Brain microvascular endothelial cell (primary cell): ENCODE data around the gene VDR.

Experiments
- DNase-seq: peaks from one replicate; pipeline ENCODE4 v3.0.0-alpha.2; 2020
- H3K27ac ChIP-seq: fragments of 250-450 bp; sonication (Bioruptor Pico); 2 replicates; pipeline ENCODE4 v1.5.1; 2020; ENCODE audit warnings: mild to moderate bottlenecking, moderate library complexity
- H3K27me3 ChIP-seq: fragments of 250-450 bp; sonication (Bioruptor Pico); replicated peaks from 2 replicates; pipeline ENCODE4 v1.5.1; 2020; ENCODE audit warnings: mild to moderate bottlenecking
- H3K36me3 ChIP-seq: fragments of 250-450 bp; sonication (Bioruptor Pico); replicated peaks from 2 replicates; pipeline ENCODE4 v1.5.1; 2020; ENCODE audit warnings: mild to moderate bottlenecking
- H3K4me3 ChIP-seq: 2 replicates; pipeline ENCODE4 v1.5.1; 2011; ENCODE audit warnings: low read depth, mild to moderate bottlenecking, control low read depth, low read length, moderate library complexity
- in situ Hi-C: cut with HindIII; loops from 2 replicates; pipeline ENCODE4 v1.10.0; 2017; ENCODE audit warnings: low sequenced_read_pairs, low pct_ligation_motif_present
- TF ChIP-seq, protein P1 (sequence below): IDR thresholded peaks from 2 replicates; pipeline ENCODE4 v1.5.1; 2011; ENCODE audit warnings: low read depth, mild to moderate bottlenecking, moderate library complexity, low read length, control low read depth, inconsistent platforms; ENCODE audit errors: missing control alignments

Gene VDR

DNA sequence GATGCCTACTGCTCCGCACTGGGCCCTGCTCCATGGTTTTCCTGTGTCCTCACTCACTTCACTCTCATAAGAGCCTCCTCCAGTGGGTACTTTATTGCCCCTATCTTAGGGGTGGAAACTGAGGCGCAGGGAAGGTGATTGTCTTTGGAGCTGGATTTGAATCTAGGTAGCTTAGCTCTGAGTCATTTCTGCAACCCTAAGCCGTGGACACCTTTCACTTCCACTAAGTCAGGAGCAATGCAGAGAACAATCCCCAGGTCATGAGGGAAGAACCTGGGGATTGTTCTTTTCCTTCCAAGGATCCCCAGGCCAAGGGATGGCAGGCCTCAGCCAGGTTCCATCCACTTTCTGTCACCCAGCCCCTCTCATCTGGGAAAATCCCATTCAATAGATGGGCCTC, 20.3 kb downstream of the VDR start:
- in situ Hi-C loops, result no loop called here
- H3K4me3 ChIP-seq, result no peak overlapping the region
- no peaks in the 10 kb centered on the region for H3K27me3 ChIP-seq
- no peak overlapping the region for H3K27ac ChIP-seq
- TF ChIP-seq, protein P1, sequence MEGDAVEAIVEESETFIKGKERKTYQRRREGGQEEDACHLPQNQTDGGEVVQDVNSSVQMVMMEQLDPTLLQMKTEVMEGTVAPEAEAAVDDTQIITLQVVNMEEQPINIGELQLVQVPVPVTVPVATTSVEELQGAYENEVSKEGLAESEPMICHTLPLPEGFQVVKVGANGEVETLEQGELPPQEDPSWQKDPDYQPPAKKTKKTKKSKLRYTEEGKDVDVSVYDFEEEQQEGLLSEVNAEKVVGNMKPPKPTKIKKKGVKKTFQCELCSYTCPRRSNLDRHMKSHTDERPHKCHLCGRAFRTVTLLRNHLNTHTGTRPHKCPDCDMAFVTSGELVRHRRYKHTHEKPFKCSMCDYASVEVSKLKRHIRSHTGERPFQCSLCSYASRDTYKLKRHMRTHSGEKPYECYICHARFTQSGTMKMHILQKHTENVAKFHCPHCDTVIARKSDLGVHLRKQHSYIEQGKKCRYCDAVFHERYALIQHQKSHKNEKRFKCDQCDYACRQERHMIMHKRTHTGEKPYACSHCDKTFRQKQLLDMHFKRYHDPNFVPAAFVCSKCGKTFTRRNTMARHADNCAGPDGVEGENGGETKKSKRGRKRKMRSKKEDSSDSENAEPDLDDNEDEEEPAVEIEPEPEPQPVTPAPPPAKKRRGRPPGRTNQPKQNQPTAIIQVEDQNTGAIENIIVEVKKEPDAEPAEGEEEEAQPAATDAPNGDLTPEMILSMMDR, result no peak
- DNase-seq, result no peak
- H3K36me3 ChIP-seq, result no peaks in the 10 kb centered on the region

DNA sequence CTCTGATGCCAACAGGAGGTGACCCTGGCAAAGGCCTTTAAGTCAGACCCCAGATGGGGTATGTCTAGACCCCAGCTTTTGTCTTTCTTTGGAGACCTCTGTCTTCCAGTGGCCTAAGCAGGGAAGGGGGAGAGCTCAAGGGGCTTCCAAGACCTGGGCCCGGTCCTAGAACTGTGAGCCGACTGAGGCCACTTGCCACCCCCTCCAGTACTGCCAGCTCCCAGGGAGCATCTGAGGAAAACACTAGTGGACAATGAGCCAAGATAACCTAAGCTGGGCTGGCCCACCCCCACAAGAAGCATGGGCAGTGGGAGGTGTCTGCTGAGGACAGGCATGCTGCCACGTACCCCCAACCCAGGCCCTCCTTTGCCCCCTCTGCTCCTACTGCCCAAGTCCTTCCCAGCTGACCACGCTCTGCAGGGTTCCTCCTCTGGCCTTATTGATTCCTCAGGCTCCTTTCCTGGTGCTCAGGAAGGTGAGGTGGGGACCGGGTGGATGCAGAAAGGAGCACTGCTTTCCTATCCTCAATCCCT, 21.1 kb downstream of the VDR start:
- TF ChIP-seq, protein P1, result no peak
- DNase-seq, result no peak
- in situ Hi-C loops, result no loop called here
- Histone ChIP-seq H3K27ac (no peak overlapping the region), H3K27me3 (no peaks in the 10 kb centered on the region), H3K4me3 (no peak overlapping the region), H3K36me3 (peaks cover 1% of the 10 kb centered on the region)

DNA sequence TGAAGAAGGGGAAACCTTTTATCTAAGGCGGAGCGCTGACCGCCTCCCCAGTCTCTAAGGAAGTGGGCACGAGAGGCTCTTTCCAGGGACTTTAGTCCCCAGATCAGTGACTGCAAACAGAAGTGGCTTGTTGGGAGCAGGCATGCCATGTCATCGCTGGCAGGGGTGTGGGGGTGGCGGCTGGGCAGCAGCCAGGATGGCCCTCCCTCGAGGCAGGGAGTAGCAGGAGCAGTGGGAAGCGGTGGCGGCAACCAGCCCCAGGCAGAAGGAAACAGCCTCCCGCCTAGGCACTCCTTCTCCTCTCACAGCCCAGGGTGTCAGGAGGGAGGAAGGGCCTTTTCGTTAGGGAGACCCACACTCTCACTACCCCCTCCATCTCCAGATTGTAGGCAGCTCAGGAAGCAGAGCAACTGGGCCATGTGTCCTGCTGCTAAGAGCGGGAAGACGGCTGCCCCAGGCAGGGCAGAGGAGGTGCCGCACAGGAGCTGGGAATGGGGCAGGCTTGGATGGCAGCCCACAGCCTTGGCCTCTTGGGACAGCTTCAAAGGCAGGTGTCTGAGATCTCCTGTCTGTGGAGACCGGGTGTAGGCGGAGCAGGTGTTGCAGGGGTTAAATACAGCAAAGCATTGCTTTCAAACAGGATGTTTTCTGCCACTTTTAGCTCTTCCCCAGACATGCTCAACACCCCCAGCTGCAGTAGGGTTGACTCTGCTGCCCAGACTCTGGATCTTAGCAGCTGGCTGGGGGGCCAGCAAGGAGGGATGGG, 21.8 kb downstream of the VDR start:
- in situ Hi-C loops, result no loop called here
- DNase-seq, result no peak
- Histone ChIP-seq H3K4me3 (peak overlapping the region; percentile 17), H3K27ac (no peak overlapping the region), H3K36me3 (peaks cover 4% of the 10 kb centered on the region), H3K27me3 (no peaks in the 10 kb centered on the region)
- TF ChIP-seq, protein P1, result no peak

DNA sequence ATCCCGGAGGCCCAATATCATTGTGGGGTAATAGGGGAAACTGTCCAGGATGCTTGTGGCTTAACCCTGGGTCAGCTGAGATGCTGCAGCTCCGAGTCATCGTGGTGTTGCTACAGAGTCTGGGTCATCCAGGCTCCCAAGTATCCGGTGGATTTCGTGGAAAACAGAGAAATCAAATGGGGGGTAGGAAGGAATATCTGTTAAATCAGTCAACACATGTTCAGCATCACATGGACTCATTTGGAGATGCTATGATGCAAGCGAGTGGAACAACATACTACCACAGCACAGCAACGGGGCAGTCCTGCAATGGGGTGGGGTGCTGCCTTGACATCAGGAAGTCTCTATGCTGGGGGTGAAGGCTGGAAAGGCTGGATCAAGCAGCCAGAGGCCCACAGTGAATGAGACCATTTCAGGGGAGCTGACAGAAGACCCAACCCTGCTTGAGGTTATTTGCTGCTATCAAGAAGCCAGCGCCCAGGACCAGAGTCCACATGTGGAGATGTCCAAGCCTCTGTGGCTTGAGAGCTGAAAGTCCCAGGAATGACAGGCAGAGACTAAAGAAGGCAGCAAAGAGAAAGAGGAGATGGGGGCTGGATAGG, 22.9 kb downstream of the VDR start:
- peak overlapping the region; percentile 67 for H3K27ac ChIP-seq
- TF ChIP-seq, protein P1, result no peak
- no peaks in the 10 kb centered on the region for H3K27me3 ChIP-seq
- peaks cover 4% of the 10 kb centered on the region for H3K36me3 ChIP-seq
- peak; percentile 98 for DNase-seq
- no peak overlapping the region for H3K4me3 ChIP-seq
- in situ Hi-C loops, result no loop called here

DNA sequence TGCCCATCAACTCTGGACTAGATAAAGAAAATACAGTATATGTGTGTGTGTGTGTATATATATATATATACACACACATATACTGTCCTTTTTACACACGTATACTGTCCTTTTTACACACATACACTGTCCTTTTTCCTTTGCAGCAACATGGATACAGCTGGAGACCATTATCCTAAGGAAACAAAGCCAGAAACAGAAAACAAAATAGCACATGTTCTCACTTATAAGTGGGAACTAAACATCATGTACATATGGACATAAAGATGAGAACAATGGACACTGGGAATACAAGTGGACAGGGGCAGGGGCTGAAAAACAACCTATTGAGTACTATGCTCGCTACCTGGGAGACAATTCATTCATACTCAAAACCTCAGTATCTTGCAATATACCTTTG, 23.7 kb downstream of the VDR start:
- Histone ChIP-seq H3K4me3 (no peak overlapping the region), H3K36me3 (peaks cover 6% of the 10 kb centered on the region), H3K27ac (no peak overlapping the region), H3K27me3 (no peaks in the 10 kb centered on the region)
- in situ Hi-C loops, result no loop called here
- DNase-seq, result no peak
- TF ChIP-seq, protein P1, result no peak
